NB4 (cell line): ENCODE data around the gene SHISA4.

Experiments
- CTCF ChIP-seq: IDR thresholded peaks from one replicate; pipeline ENCODE4 v1.5.1; 2012; ENCODE audit warnings: low read depth, low read length
- POLR2A ChIP-seq: IDR thresholded peaks from 2 replicates; pipeline ENCODE4 v1.6.1; 2011; ENCODE audit warnings: mild to moderate bottlenecking; ENCODE audit not compliant: insufficient read length; ENCODE audit errors: extremely low read depth

DNA sequence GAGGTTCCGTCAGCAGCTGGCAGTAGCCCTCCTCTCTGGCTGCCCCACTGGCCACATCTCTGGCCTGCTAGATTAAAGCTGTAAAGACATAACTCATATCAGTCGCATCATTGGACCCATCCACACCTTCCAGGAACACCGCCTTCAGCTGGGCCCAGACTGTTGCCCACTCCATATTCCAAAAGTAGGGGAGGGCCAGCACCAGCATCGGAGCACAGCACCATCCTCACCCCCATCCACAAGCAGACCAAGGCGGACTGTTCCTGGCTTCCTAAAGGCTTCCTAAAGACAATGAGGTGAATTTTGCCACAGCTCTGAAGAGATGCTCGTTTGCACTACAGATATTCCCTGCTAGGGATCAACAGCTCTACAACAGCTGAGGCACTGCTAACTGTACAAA is 3.5 kb downstream of the SHISA4 start:
- TF ChIP-seq POLR2A (no peak), CTCF (no peak)
